ENCODE measurements around the gene U2AF2.
A peak's percentile ranks its signal among the peaks of the same experiment; 100 is the strongest.

Gene U2AF2

DNA sequence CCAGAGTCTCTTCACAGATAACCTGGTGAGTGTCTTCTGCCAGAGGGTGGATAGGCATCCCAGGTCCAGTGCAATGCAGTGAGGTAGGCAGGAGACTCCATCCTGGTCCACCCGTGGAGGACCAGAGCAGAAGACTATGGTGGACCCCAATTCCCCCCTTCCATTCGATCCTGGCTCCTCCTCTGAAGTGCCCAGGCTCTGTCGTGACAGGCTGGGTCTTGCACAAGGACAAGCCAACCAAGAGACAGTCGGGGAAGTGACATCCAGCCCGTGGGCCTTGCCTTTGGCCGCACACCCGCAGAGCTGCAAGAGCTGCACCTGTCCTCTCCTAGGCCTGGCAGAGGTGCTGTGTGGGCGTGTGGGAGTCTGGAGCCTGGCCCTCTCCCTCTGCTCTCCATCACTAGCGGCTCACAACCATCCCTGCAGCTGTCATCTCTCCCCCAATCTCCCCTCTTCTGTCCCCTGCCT lies 33.6 kb upstream of the U2AF2 start:
- in situ Hi-C loops (cut with HindIII; ENCODE audit: low sequenced_read_pairs) = loop anchor here (5.0 to 25.0 kb wide), 2 partner anchors 109 to 1159 kb away; partner anchors contain the start of genes CDC42EP5 and LENG9
- DNase-seq (ENCODE audit: low read depth) = no peak
- TF ChIP-seq, protein P1, sequence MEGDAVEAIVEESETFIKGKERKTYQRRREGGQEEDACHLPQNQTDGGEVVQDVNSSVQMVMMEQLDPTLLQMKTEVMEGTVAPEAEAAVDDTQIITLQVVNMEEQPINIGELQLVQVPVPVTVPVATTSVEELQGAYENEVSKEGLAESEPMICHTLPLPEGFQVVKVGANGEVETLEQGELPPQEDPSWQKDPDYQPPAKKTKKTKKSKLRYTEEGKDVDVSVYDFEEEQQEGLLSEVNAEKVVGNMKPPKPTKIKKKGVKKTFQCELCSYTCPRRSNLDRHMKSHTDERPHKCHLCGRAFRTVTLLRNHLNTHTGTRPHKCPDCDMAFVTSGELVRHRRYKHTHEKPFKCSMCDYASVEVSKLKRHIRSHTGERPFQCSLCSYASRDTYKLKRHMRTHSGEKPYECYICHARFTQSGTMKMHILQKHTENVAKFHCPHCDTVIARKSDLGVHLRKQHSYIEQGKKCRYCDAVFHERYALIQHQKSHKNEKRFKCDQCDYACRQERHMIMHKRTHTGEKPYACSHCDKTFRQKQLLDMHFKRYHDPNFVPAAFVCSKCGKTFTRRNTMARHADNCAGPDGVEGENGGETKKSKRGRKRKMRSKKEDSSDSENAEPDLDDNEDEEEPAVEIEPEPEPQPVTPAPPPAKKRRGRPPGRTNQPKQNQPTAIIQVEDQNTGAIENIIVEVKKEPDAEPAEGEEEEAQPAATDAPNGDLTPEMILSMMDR (IDR thresholded peaks at IDR 0.05; ENCODE audit: low read depth, low read length, missing control alignments) = no peak
- H3K4me3 ChIP-seq (ENCODE audit: low read depth, low read length) = no peak overlapping the region

- no peak overlapping the region for H3K4me3 ChIP-seq (ENCODE audit: low read depth, low read length)
- TF ChIP-seq, protein P1 (IDR thresholded peaks at IDR 0.05; ENCODE audit: low read depth, low read length, missing control alignments) = no peak
- in situ Hi-C loops (cut with HindIII; ENCODE audit: low sequenced_read_pairs) = loop anchor here (5.0 to 25.0 kb wide), 2 partner anchors 109 to 1159 kb away; partner anchors contain the start of genes CDC42EP5 and LENG9
- no peak for DNase-seq (ENCODE audit: low read depth)
These were observed 33.1 kb upstream of the U2AF2 start for GRCh38 chr19:55621673-55622231.

DNA sequence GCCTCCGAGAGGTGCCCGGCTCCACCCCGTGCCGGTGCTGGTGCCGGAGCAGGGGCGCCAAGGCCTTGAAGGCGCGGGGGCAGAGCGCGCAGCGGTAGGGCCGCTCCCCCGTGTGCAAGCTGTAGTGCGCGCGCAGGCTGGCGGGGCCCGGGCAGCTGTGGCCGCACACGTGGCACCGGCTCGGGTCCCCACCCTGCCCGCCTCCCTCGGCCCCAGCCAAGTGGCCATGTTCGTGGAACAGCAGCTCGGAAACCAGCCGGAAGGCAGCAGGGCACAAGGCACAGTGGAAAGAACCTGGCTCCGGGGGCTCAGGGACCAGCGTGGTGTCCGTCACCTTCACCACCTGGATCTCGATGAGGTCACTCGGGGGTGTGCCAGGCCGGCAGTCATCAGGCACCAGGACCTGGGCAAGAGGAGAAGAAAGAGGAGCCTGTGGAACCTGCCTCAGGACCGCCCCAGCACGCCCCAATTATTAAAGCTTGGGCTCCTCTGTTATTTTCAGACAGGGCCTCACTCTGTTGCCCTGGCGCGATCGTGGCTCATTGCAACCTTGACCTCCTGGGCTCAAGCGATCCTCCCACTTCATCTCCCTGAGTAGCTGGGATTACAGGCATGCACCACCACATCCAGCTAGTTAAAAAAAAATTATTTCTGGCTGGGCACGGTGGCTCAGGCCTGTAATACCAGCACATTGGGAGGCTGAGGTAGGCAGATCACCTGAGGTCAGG lies 32.4 kb upstream of the U2AF2 start:
- no peak overlapping the region for H3K4me3 ChIP-seq (ENCODE audit: low read depth, low read length)
- DNase-seq (ENCODE audit: low read depth) = no peak
- TF ChIP-seq, protein P1 (IDR thresholded peaks at IDR 0.05; ENCODE audit: low read depth, low read length, missing control alignments) = no peak
- in situ Hi-C loops (cut with HindIII; ENCODE audit: low sequenced_read_pairs) = loop anchor here (5.0 to 25.0 kb wide), 2 partner anchors 110 to 1160 kb away; partner anchors contain the start of genes CDC42EP5 and LENG9

GRCh38 chr19:55623130-55623529 lies 31.7 kb upstream of the U2AF2 start:
- TF ChIP-seq, protein P1 (IDR thresholded peaks at IDR 0.05; ENCODE audit: low read depth, low read length, missing control alignments) = no peak
- in situ Hi-C loops (cut with HindIII; ENCODE audit: low sequenced_read_pairs) = loop anchor here (5.0 to 25.0 kb wide), 2 partner anchors 111 to 1161 kb away; partner anchors contain the start of genes CDC42EP5 and LENG9

GRCh38 chr19:55623561-55623960 lies 31.3 kb upstream of the U2AF2 start:
- in situ Hi-C loops (cut with HindIII; ENCODE audit: low sequenced_read_pairs) = loop anchor here (5.0 to 25.0 kb wide), 2 partner anchors 111 to 1161 kb away; partner anchors contain the start of genes CDC42EP5 and LENG9
- H3K4me3 ChIP-seq (ENCODE audit: low read depth, low read length) = peak overlapping the region; percentile 29
- TF ChIP-seq, protein P1 (IDR thresholded peaks at IDR 0.05; ENCODE audit: low read depth, low read length, missing control alignments) = no peak
- no peak for DNase-seq (ENCODE audit: low read depth)

More at GRCh38 chr19:55623130-55623529, 31.7 kb upstream of the U2AF2 start:
- DNase-seq (ENCODE audit: low read depth) = no peak
- no peak overlapping the region for H3K4me3 ChIP-seq (ENCODE audit: low read depth, low read length)

DNA sequence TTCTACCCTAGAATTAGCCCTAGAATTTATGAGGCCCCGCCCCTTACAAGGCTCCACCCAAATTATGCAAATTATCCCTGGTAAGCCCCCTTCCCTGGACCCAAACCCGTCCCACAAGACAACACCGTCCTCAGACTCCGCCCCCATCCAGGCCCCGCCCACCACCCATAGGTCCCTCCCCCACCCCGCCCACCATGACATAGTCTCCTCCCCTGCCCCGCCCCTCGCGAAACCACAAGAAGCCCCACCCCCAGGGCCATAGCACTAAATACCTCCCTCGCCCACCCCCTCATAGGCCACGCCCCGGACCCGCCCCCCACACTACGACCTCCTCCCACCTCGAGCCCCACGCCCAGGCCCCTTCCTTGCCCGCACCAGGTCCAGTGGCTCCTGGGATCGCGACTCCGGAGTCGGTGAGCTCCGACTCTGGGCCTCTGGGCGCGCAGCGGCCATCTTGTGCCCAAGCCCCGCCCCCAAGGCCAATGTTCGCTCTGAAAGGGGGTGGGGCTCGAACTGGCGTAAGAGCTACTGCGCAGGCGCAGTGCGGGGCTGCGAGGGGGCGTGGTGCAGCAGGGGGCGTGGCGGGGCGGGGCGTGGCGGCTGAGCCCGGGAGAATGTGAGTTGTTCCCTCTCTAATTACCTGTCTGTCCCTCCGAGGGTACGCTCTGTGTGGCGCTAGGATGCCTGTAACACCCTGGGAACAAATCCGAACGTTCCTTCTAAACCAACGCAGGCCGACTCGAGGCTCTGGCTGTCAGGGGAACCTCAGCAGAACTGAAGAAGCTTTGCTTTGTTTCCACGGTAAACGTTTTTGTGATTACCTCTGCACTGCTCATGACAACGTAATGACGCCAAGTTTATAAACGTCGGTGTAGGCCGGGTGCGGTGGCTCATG lies 30.5 kb upstream of the U2AF2 start, which contains the start of gene ZNF784:
Gene ZNF784, minus strand, starts transcription at position 458 of the 895 bp plus-strand sequence. Its CDS starts 5 bp downstream, at position 453.
- H3K4me3 ChIP-seq (ENCODE audit: low read depth, low read length) = peak within 1 kb of the TSS; percentile 59
- in situ Hi-C loops (cut with HindIII; ENCODE audit: low sequenced_read_pairs) = loop anchor here (5.0 to 25.0 kb wide), 2 partner anchors 112 to 1162 kb away; partner anchors contain the start of genes CDC42EP5 and LENG9
- TF ChIP-seq, protein P1 (IDR thresholded peaks at IDR 0.05; ENCODE audit: low read depth, low read length, missing control alignments) = no peak
- peak; percentile 80 for DNase-seq (ENCODE audit: low read depth)

Measured in astrocyte of the cerebellum (primary cell).